Hematopoietic multipotent progenitor cell treated with erythropoietin and hydrocortisone succinate and interleukin-3 and kit ligand, for 6 days (in vitro differentiated cells): Measurements from ENCODE around the gene FAM229A.
"Not testable (repeated sequence)": the region's sequence is repeated elsewhere in the genome, so short reads cannot be mapped to it uniquely, and the experiment has no call there.

Source experiments
- DNase-seq: peaks from one replicate; pipeline ENCODE4 v3.0.0-alpha.2; 2015

Gene FAM229A, protein sequence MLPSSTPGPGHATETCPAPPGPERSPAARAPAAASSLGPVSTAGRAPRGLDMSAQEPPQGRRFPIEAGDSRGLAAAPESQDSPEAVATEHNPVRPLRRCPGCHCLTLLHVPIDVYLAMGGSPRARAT

GRCh38 chr1:32362474-32363313, at the start of gene FAM229A, which contains the start of gene TSSK3:
FAM229A (minus strand) TSS chr1:32362485; CDS start chr1:32362091, 394 bp downstream.
TSSK3 (plus strand) TSS chr1:32362539; CDS start chr1:32362702, 163 bp downstream.
- DNase-seq = no peak

DNA sequence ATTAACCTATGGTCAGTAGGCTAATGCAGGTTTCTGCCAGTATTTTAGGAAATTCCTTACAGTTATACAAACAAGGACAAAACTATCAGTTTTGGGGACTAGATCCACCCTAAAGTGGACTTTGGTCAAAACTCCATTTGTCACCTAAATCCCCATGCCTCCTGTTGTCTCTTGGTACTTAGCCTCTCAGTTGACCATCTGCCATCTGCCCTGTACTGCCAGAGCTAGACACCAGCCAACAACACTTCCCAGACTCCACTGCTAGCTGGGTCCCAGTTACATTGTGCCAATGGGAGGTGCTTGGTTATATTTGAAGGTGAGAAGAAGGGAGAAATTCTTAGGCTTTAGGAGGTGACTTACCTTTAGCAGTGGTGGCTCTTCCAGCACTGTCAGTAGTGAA, 49.0 kb upstream of the FAM229A start:
- no peak for DNase-seq

DNA sequence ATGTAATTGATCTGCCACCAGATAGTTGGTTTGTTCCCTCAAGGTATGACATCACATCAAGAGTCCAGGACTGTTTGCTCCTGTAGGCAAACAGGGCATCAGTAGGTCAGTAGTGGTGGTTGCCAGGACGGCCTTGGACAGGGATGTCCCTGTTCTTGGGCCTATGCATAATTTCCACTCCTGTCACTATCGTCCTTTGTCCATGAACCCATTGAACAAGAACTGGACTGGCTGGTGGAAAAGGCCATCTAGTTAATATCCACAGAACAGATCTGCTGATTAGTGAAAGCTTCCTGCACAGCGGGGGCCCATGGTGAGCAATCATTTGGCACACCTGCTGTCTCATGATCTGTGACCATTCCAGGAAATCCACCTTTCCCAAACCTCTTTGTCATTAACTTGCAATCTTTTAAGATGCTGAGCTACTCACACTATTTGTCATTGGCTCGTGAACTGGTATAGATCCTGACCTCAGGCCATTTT, 44.4 kb upstream of the FAM229A start:
- DNase-seq = no peak

GRCh38 chr1:32405672-32406467, 43.6 kb upstream of the FAM229A start:
- DNase-seq = no peak

- DNase-seq = no peak
Observed at GRCh38 chr1:32404946-32405345, 42.7 kb upstream of the FAM229A start.

GRCh38 chr1:32400876-32401631, 38.8 kb upstream of the FAM229A start:
- peak; percentile 87 for DNase-seq

- peak; percentile 80 for DNase-seq
Observed at GRCh38 chr1:32399843-32400242, 37.6 kb upstream of the FAM229A start.

- DNase-seq = no peak
Observed at GRCh38 chr1:32398401-32398800, 36.1 kb upstream of the FAM229A start.

DNA sequence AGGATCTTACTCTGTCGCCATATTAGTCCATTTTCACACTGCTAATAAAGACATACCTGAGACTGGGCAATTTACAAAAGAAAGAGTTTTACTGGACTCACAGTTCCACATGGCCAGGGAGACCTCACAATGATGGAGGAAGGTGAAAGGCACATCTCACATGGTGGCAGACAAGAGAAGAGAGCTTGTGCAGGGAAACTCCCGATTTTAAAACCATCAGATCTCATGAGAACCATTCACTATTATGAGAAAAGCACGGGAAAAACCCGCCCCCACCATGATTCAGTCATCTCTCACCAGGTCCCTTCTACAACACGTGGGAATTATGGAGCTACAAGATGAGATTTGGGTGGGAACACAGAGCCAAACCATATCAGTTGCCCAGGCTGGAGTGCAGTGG, 34.2 kb upstream of the FAM229A start:
- not testable (repeated sequence) for DNase-seq

GRCh38 chr1:32394890-32395432, 32.7 kb upstream of the FAM229A start:
- peak; percentile 33 for DNase-seq

DNA sequence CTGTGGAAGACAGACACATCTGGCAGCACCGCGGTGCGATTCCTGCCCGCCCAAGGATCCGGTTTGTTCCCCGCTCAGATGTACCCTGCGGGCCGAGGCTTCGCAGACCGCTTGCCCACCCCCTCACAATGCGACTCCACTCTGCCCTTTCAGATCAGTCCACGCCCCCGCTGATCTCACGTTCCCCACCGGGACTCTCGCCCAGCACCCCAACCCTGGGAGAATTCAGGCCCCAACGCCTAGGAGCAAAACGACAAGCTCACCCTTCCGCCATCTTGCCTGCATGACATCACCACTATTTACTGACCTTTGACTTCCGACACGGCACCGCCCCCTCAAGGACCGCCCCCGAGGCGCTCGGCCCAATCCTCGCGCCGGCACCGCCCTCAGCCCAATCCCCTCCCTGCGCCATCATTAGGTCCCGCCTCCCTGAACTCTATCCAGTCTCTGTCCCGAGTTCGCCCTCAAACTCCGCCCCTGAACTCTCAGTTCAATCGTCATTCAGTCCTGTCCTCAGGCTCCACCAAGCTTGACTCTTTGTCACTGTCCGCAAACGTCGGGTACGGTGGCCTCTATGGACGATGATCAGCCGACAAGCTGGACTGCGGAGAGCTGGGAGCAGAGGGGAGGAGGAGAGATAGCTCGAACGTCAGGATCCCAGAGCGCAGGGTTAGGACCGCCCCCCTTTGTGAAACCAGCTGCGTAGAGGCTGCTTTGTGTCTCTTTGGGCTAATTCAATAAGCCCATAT, 32.0 kb upstream of the FAM229A start, which contains the start of gene BSDC1:
BSDC1 (minus strand) TSS at position 301 of the 749 bp plus-strand sequence; CDS start at position 274, 27 bp downstream.
- peak; percentile 100 for DNase-seq

GRCh38 chr1:32393832-32394140, 31.5 kb upstream of the FAM229A start:
- DNase-seq = peak; percentile 72

DNA sequence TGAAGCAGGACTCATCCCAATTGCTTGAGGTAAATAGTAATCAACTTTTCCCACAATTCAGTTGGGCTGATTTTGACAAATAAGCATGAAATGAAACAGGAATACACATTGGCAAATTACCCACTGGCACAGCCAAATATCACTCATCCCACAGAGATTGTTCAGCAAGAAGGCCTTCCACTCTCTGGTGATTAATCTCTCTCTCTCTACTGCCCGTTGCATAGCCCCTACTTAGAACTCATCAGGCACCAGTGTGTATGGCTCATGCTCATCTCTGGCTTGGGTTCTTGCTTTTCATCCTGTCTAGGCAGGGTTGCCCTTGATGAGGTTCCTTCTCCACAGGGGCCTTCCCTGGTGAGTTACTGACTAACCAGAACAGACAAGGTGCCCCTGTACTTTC, 30.9 kb upstream of the FAM229A start:
- no peak for DNase-seq

- peak; percentile 67 for DNase-seq
Observed at GRCh38 chr1:32392325-32392724, 30.0 kb upstream of the FAM229A start.

GRCh38 chr1:32390904-32391870, 28.9 kb upstream of the FAM229A start:
- peak; percentile 98 for DNase-seq

DNA sequence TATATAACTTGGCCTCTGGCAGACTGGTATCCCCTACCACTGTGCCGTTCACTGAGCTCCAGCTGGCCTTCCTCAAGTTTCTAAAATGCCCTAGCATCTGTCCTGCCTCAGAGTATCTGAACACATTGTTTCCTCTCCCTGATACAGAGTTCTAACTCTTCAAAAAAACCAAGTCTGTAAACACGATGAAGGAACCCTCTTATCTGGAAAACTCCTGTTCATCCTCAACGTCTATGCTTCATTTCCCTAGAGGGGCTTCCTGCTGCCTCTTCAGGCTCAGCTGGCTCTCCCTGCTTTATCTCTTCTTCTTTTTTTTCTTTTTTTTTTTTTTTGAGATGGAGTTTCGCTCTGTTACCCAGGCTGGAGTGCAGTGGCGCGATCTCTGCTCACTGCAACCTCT, 26.4 kb upstream of the FAM229A start:
- DNase-seq = peak; percentile 33

- no peak for DNase-seq
Observed at GRCh38 chr1:32386676-32387392, 24.5 kb upstream of the FAM229A start.

DNA sequence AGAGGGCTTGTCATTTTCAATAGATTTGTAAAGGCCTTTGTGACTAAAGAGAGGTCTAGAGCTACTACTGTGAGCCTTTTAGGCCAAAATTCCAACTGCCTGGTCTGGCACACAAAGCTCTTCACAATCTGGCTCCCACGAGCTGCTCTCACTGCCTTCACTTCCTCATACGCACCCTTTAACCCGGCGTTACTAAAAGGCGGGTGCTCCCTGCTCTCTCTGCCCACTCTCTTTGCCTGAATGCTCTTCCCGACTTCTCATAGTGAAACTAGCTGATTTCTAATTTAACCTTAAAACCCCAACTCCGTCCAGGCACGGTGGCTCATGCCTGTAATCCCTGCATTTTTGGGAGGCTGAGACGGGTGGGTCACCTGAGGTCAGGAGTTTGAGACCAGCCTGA, 17.8 kb upstream of the FAM229A start:
- no peak for DNase-seq

DNA sequence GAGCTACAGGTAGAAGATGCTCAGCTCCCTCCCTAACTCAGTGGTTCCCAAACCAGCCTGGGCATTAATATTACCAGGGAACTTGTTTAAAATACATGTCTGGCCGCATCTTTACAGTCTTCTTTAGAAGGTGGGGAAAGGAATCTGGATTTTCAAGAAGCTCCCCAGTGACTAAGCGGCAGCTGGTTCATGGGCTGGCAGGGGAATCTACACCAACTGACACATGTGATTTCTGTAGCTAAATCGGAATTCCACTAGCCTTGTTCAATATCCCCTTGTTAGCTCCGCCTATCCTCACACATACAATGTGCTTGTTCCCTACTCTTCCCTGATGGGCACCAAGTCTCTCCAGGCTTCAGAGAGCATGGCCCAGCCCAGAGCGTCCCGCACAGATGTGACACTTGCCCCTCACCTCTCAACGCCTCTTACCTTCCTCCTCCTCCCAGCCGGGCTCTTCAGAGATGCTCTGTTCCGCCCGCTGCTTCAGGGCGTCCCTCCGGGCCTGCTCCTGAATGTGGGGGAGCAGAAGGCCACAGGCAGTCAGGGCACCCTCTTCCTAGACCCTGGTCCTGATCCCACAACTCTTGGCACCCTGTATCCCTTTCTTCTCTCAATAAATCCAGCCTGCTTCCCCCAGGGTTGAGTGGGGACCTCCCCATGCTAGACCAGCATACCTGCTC, 15.4 kb upstream of the FAM229A start:
- no peak for DNase-seq
